Gastrocnemius medialis (tissue), 4 donors: ENCODE measurements around the gene OPA3.

Experiments
- CTCF ChIP-seq, 5 experiments: fragments of 450-650 bp in 3 of 5; fragments of 200-600 bp in 2 of 5; sonication (generic) in 2 of 5; IDR thresholded peaks in 4 of 5; conservative IDR thresholded peaks in 1 of 5; 1 replicate in 4 of 5; 2 replicates in 1 of 5; pipeline ENCODE4 v1.5.1; 2016 to 2019; ENCODE audit warnings: antibody characterized with exemption in 5 of 5, mild to moderate bottlenecking in 3 of 5, moderate library complexity in 3 of 5
- POLR2A ChIP-seq, 2 donors: fragments of 450-650 bp; IDR thresholded peaks; one replicate each; pipeline ENCODE4 v1.6.1; 2017; ENCODE audit warnings: antibody characterized with exemption in 2 of 2, mild to moderate bottlenecking in 2 of 2, moderate library complexity in 2 of 2

GRCh38 chr19:45522010-45522941 is 62.3 kb downstream of the OPA3 start:
- TF ChIP-seq CTCF (IDR thresholded peaks at IDR 0.05 in 4 of 5, conservative IDR thresholded peaks at IDR 0.05 in 1 of 5) (no peak), POLR2A (IDR thresholded peaks at IDR 0.05) (no peak)
